HG03558 (cell line): ENCODE measurements around the gene TBC1D12.
A peak's percentile ranks its signal among the peaks of the same experiment; 100 is the strongest.
"Not testable (repeated sequence)": the region's sequence is repeated elsewhere in the genome, so short reads cannot be mapped to it uniquely, and the experiment has no call there.

ENCODE experiments used
- ATAC-seq: cut with Tn5 transposase; IDR thresholded peaks from one replicate; pipeline ENCODE4 v1.9.1; 2021; ENCODE audit warnings: moderate number of reproducible peaks; ENCODE audit not compliant: unreplicated experiment; ENCODE audit errors: extremely low read depth

Gene TBC1D12

DNA sequence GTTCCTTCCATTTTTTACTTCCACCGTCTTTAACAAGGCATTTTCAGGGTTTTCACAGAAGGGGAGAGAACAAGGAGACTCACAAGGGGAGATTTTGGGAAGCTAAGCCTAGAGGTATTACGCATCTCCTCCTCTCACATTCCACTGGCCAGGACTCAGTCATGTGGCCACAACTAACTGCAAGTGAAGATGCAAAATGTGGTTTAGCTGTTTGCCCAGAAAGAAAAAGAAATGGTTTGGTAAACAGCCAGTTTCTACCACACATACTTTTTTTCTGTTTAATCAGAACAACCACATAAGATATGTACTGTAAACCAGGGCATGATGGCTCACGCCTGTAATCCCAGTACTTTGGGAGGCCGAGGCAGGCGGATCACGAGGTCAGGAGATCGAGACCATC, 121.8 kb downstream of the TBC1D12 start:
- ATAC-seq = no peak

DNA sequence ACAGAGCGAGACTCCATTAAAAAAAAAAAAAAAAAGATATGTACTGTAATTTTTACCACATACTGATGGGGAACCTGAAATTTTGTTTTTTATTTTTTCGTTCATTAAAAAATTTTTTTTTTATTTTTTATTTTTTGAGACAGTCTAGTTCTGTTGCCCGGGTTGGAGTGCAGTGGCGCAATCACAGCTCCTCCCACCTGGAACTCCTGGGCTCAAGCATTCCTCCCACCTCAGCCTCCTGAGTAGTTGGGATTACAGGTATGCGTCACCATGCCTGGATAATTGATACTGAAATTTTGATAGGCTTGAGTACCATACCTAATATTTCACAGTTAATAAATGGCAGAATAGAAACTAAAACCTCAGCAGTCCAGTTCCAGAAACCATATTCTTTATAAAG, 122.4 kb downstream of the TBC1D12 start:
- ATAC-seq = no peak

DNA sequence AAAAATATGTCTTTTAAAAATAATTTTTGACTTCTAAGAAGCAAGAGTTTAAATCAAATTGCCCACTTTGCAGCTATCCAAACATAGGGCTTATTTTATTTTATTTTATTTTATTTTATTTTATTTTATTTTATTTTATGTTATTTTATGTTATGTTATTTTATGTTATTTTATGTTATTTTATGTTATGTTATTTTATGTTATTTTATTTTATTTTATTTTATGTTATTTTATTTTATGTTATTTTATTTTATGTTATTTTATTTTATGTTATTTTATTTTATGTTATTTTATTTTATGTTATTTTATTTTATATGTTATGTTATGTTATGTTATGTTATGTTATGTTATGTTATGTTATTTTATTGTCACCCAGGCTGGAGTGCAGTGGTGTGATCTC, 129.2 kb downstream of the TBC1D12 start:
- not testable (repeated sequence) for ATAC-seq

DNA sequence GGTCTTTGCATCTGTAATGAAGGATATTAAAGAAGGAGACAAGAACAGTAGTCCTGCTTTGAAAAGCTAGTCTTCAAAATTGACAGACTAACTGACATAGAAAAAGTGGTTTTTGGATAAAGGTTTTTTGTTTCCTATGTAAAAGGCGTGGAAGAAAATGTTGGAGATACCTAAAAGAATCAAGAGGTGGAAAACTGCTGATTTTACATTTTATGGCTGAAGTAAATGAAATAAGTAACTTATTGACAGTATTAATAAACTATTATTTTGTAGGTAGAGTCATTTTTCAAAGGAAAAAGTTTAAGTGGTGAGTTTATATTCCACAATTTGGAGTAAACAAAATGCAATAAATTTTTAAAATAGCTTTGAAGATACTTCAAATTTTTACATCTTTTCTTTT, 130.7 kb downstream of the TBC1D12 start:
- ATAC-seq = no peak

DNA sequence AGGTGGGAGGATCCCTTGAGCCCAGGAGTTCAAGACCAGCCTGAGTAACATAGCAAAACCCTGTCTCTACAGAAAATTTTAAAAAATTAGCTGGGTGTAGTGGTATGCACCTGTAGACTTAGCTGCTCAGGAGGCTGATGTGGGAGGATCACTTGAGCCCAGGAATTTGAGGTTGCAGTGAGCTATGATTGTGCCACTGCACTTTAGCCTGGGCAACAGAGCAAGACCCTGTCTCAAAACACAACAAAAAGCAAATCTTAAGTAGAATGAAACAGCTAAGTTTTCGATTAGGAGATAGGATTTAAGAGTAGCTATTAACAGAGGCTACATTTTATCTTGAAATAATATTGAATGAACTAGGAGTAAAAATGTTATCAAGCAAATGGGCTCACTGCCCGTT, 139.9 kb downstream of the TBC1D12 start:
- not testable (repeated sequence) for ATAC-seq

DNA sequence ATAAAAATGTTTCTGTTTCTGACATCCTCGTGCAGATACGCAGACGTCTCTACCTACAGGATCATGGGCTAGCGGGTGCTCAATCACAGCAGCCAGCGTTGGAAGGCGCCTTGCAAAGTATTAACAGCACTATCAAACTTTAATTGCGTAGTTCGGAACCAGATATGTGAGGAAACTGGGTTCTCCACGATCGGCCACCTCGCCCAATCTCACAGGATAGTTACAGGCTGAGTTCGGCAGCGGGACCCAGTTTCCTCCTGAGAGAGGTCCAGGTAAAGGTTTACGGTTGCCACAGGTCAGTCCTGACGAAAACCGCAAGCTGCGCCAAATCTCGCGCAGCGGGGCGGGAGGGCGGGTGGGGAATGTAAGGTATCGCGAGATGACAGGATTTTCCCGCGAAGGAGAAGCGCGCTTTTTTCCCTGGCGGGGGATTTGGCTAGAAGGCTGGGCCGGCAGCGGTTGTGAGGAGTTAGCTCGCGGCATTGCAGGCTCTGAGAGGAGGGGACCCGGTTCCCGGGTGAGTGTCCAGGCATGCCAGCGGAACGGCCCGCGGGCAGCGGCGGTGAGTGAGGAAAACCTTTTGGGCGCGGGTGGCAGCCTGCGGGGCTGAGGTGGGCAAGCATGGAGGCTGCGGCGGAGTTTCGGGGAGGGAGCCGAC, 143.2 kb downstream of the TBC1D12 start, which contains the start of gene HELLS:
Gene HELLS (plus strand): TSS at position 398 of the 658 bp plus-strand sequence. CDS start 134 bp downstream, at position 532.
- ATAC-seq = peak; percentile 53

DNA sequence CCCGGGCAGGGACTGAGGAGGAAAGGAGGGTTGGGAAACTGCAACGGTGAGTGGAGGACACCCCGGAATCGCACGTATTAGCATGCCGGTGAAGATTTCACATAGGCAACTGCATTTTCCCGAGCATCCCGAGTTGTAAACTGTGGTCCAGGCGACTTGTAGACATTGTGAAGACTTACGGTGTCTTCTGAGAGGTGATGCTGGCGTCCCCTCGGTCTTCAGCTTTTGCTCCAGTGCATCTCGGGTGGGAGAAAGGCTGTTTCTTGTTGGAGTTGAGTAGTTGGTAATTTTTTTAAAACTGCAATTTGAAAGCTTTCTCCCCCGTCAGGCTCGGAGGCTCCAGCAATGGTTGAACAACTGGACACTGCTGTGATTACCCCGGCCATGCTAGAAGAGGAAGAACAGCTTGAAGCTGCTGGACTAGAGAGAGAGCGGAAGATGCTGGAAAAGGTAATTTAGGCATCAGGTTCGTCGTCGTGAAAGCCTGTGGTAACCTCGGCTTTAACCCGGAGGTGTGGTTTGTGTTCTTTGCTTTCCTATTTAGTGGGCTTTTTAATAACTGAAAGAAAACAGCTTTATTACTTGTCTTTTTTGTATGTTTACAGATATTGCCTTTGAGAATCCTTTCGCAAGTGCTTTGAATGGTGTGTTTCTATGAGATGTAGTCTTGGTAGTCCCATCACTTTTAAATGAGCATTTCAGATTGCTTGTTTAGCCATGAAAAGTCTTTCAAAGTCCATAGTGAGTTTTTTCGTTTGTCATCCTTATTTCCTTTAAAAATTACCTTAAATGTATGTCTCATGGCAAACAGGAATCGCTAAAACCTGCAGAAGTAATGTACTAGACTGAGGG, 143.9 kb downstream of the TBC1D12 start:
- ATAC-seq = no peak

DNA sequence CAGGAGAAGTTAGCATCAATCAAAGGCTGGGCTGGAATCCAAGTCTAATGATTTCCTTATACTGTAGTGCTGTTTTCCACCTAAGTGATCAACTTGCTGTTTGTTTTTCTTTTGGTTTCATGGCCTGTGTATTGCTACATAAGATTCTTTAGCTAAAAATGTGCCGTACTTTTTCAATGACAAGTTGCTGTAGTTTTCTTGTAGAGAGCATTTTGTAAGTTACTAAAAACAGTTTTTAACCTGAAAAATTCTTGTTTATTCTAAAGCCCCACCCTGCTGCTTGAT, 144.5 kb downstream of the TBC1D12 start:
- ATAC-seq = no peak

DNA sequence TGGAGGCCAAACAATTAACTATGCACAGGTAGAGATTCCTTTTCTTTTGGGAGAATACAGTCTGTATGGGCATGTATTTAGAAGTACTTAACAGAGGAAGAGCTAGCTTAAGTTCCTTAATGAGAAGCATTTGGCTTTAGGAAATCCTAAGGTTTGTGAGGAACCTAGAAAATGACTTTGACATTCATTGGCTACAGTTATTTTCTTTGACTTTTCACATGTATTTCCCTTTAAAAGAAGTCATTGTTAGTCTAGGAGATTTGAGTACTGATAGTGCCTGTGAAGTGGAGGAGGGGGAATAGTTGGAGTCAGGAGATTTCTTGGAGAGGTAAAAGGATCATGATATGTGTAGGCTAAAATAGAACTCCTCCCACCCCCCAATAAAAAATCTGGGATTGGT, 146.9 kb downstream of the TBC1D12 start:
- ATAC-seq = no peak

DNA sequence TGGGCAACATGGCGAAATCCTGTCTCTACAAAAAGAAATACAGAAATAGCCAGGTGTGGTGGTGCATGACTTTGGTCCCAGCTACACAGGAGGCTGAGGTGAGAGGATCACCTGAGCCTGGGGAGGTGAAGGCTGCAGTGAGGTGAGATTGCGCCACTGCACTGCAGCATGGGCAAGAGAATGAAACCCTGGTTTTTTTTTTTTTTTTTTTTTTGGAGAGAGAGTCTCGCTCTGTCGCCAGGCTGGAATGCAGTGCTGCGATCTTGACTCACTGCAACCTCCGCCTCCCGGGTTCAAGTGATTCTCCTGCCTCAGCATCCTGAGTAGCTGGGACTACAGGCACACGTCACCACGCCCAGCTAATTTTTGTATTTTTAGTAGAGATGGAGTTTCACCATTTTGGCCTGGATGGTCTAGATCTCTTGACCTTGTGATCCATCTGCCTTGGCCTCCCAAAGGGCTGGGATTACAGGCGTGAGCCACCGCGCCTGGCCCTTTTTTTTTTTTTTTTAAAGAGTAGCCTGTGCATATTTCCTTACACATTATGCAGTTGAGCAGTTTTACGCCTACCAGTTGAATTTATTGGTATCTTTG, 165.5 kb downstream of the TBC1D12 start:
- not testable (repeated sequence) for ATAC-seq

DNA sequence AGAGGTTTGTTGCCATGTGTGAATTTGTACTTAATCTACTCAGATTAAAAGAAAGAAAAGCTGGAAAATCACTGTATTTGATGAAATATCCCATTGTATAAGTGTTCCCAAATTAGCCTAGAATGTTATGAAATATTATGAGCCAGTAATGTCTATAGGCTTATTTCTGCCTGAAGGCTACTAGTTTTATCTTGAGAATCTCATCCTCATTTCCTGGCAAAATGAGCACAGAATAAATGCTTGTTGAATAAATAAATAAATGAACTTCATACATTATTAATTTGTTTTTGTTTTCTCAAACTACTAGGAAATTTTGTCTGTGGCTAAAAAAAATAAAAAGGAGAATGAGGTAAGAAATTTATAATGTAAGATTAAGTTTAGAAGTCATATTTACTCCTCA, 168.7 kb downstream of the TBC1D12 start:
- ATAC-seq = no peak

DNA sequence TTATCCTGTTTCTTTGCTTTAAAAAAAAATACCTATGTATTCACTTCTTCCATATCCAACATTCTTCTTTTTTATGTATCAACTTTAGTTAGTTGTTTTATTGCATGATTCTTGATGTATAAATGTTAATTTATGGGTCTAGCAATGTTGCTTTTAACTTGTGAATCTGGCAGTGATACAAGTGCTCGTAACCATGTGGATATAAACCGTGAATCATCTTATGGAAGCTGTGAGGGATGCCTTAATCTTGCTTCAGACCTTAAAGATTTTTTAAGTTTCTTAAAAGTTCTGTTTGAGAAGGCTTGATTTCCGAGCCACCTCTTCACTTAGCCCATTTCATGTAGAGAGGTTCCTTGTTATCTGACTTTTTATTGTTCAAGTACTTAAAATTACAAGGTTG, 169.2 kb downstream of the TBC1D12 start:
- ATAC-seq = no peak

DNA sequence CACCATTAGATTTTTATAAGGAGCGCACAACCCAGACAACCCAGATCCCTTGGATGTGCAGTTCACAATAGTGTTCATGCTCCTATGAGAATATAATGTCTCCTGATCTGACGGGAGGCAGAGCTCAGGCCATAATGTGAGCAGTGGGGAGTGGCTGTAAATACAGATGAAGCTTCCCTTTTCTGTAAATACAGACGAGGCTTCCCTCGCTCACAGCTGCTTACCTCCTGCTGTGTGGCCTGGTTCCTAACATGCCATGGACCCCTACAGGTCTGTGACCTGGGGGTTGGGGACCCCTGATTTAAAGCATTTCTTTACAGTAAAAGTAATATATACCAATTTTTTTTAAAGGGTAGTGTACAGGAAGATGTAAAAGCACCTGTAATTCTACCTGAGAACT, 176.4 kb downstream of the TBC1D12 start:
- no peak for ATAC-seq

DNA sequence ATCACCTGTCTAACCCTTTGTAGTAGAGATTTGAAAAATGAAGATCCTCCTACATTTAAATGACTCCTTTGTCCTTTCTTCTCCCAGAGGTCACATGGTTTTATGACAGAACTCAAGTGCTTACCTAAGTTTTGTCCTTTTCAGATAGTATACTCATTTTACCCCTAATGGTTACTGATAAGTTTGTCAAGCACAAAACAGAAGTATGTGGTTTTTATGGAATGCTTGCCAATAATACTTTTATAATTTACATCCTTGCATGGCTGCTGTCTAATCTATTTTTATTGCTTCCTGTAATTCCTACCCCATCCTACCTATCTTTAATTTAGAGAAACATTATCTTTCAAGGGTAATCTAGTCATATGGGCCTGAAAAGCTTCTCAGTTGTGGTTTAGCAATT, 180.8 kb downstream of the TBC1D12 start:
- no peak for ATAC-seq
